Cardiac muscle cell (in vitro differentiated cells and primary cell): ENCODE data around the gene SMYD4. TPM values are rescaled to one million over a fixed set of nuclear protein-coding genes. Genes with fewer than 3 reads are reported as not detected.
"Not testable (repeated sequence)": the region's sequence is repeated elsewhere in the genome, so short reads cannot be mapped to it uniquely, and the experiment has no call there.

Experiments used
- DNase-seq, 2 donors: peaks; one replicate each; pipeline versions ENCODE4 v3.0.0 to v3.0.0-alpha.2; 2010 to 2017; ENCODE audit warnings: low read depth in 1 of 2, low spot score in 1 of 2
- H3K27ac ChIP-seq: fragments of 200-600 bp; sonication (generic); 2 replicates; pipeline ENCODE4 v1.5.1; 2016
- H3K27me3 ChIP-seq: fragments of 200-600 bp; sonication (generic); 2 replicates; pipeline ENCODE4 v1.6.0; 2016; ENCODE audit warnings: control low read depth
- H3K36me3 ChIP-seq: fragments of 200-600 bp; sonication (generic); 2 replicates; pipeline ENCODE4 v1.5.1; 2016; ENCODE audit warnings: control low read depth
- H3K4me1 ChIP-seq: fragments of 200-600 bp; sonication (generic); 2 replicates; pipeline ENCODE4 v1.8.1; 2017; ENCODE audit warnings: low read depth, mild to moderate bottlenecking, mixed run types
- H3K4me3 ChIP-seq: fragments of 200-600 bp; sonication (generic); 2 replicates; pipeline ENCODE4 v1.5.1; 2016; ENCODE audit warnings: mild to moderate bottlenecking
- H3K9me3 ChIP-seq: fragments of 200-600 bp; sonication (generic); 2 replicates; pipeline ENCODE4 v1.5.1; 2017; ENCODE audit warnings: low read depth, mild to moderate bottlenecking, control low read depth
- polyA plus RNA-seq: library from polyadenylated mRNA; unstranded; fragments of >200 nt; fragmentation: Nextera tagmentation; extraction: Ambion mirVana; gene quantifications from 2 replicates; pipeline ENCODE4 v1.2.1, GENCODE V29; 2016
- total RNA-seq: library from RNA; depleted of rRNA; stranded (reverse); fragments of >200 nt; gene quantifications from 2 replicates; pipeline ENCODE4 v1.2.3, GENCODE V29; 2016
- TF ChIP-seq, protein P1 (sequence below): IDR thresholded peaks from 2 replicates; pipeline ENCODE4 v1.5.1; 2012; ENCODE audit warnings: low read depth, mild to moderate bottlenecking, low read length

SMYD4 gene
- total and polyA plus RNA-seq, 2 experiments from 2014 or later: 19.2 to 24.2 TPM

DNA sequence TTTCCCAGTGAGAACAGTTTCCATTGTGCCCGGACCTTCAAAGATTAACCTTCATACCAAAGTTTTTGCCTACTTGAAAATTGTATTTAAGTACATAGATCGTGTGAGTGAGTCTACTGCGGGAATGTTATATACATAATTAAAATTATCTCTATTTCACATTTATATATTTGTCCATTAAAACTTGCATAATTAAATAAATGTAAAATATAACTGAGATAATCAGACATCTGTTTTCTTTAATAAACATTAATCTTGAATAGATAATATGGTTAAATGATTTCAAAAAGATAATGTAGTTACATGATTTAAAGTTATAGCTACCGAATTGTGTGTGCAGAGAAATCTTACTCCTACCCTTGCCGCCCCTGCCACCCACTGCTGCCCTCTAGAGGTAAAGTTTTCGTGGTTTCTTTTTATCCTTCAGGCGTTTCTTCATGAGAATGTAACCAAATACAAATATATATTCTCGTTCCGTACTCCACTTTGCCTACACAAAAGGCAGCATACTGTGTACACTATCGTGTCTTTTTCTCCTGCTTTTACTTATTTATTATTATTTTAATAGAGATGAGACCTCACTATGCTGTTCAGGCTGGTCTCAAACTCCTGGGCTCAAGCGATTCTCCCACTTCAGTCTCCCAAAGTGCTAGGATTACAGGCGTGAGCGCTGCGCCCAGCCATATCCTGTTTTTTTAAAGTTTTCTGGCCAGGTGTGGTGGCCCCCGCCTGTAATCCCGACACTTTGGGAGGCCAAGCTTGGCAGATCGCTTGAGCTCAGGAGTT lies 35.7 kb upstream of the SMYD4 start:
- H3K9me3 ChIP-seq: no peaks in the 10 kb centered on the region
- no peak overlapping the region for H3K4me3 ChIP-seq
- peak; percentile 36 to 49 for DNase-seq
- no peaks in the 10 kb centered on the region for H3K27me3 ChIP-seq
- no peak overlapping the region for H3K27ac ChIP-seq
- H3K36me3 ChIP-seq: peaks cover 1% of the 10 kb centered on the region
- TF ChIP-seq, protein P1, sequence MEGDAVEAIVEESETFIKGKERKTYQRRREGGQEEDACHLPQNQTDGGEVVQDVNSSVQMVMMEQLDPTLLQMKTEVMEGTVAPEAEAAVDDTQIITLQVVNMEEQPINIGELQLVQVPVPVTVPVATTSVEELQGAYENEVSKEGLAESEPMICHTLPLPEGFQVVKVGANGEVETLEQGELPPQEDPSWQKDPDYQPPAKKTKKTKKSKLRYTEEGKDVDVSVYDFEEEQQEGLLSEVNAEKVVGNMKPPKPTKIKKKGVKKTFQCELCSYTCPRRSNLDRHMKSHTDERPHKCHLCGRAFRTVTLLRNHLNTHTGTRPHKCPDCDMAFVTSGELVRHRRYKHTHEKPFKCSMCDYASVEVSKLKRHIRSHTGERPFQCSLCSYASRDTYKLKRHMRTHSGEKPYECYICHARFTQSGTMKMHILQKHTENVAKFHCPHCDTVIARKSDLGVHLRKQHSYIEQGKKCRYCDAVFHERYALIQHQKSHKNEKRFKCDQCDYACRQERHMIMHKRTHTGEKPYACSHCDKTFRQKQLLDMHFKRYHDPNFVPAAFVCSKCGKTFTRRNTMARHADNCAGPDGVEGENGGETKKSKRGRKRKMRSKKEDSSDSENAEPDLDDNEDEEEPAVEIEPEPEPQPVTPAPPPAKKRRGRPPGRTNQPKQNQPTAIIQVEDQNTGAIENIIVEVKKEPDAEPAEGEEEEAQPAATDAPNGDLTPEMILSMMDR: peak; percentile 59
- H3K4me1 ChIP-seq: no peaks in the 10 kb centered on the region

DNA sequence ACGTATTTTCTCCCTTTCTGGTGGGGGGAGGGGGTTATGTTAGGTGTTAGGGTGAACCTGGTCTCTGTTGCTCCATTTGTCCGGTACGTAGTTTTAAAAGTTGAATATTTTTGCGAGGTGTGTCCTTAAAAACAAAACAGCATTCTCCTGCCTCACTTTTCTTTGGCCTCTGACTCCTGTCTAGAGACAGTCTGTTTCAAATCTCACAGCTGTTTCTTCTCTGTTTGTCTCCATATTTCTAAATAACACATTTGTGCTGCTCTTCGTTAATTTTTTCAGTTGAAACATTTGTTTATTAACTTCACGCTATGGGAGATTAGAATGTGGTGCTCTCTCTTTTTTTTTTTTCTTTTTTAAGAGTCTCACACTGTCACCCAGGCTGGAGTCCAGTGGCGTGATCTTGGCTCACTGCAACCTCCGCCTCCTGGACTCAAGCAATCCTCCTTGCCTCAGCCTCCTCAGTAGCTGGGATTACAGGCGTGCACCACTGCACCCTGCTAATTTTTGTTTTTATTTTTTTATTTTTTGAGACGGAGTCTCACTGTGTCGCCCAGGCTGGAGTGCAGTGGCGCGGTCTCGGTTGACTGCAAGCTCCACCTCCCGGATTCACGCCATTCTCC lies 31.8 kb upstream of the SMYD4 start:
- peaks cover 4% of the 10 kb centered on the region for H3K36me3 ChIP-seq
- no peak overlapping the region for H3K4me3 ChIP-seq
- no peaks in the 10 kb centered on the region for H3K9me3 ChIP-seq
- TF ChIP-seq, protein P1: no peak
- no peaks in the 10 kb centered on the region for H3K27me3 ChIP-seq
- no peak overlapping the region for H3K27ac ChIP-seq
- no peaks in the 10 kb centered on the region for H3K4me1 ChIP-seq
- no peak for DNase-seq

DNA sequence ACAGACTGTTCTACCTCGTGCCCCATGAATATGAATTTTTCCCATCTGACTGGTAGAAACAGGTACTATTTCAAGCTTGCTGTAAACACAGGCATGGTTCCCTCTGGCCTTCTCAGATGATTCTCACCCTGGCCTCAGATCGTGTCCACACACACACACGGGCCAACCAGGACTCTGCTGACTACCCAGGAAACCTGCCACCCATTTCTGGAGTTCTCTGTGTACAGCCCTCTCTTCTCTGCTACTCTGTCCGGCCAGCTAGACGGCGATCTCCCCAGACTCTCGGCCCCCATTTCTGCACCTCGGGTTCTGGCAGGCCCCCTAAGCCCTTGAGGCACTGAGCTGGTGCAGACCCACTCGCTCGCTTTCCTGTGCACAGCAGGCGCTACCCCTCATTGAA lies 31.3 kb upstream of the SMYD4 start:
- Histone ChIP-seq H3K4me3 (no peak overlapping the region), H3K36me3 (peaks cover 4% of the 10 kb centered on the region), H3K27me3 (no peaks in the 10 kb centered on the region), H3K4me1 (no peaks in the 10 kb centered on the region), H3K9me3 (no peaks in the 10 kb centered on the region), H3K27ac (no peak overlapping the region)
- DNase-seq: no peak
- TF ChIP-seq, protein P1: no peak

DNA sequence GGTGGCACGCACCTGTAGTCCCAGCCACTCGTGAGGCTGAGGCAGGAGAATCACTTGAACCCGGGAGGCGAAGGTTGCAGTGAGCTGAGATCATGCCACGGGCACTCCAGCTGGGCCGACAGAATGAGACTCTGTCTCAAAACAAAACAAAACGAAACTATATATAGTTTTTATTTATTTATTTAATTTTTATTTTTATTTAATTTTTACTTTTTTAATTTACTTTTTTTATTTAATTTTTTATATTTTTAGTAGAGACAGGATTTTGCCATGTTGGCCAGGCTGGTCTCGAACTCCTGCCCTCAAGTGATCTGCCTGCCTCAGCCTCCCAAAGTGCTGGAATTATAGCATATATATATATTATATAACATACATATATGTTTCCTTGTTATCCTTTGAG lies 26.8 kb upstream of the SMYD4 start:
- not testable (repeated sequence) for H3K27me3 ChIP-seq, H3K27ac ChIP-seq, DNase-seq, H3K4me3 ChIP-seq, H3K4me1 ChIP-seq, H3K9me3 ChIP-seq
- H3K36me3 ChIP-seq: peaks cover 17% of the 10 kb centered on the region

DNA sequence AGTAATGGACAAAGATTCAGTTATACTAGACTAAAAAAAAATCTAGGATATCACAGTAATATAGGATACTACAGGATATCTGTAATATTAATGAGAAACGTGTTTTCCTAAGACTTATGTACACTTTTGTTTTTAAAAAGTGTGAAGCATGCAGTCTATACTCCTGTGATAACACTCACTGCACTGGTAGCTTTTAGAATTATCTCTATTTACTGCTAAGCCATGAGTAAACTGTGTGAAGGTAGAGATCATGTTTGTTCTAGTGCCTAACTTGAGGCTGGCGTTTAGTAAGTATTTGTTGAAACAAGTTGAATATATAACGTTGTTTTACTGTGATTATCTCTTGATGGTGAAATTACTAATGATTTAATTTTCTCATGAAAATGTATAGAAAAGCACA lies 24.0 kb upstream of the SMYD4 start:
- Histone ChIP-seq H3K36me3 (peaks cover 12% of the 10 kb centered on the region), H3K27me3 (no peaks in the 10 kb centered on the region), H3K9me3 (no peaks in the 10 kb centered on the region), H3K4me1 (no peaks in the 10 kb centered on the region), H3K27ac (no peak overlapping the region), H3K4me3 (no peak overlapping the region)
- TF ChIP-seq, protein P1: no peak
- DNase-seq: no peak

DNA sequence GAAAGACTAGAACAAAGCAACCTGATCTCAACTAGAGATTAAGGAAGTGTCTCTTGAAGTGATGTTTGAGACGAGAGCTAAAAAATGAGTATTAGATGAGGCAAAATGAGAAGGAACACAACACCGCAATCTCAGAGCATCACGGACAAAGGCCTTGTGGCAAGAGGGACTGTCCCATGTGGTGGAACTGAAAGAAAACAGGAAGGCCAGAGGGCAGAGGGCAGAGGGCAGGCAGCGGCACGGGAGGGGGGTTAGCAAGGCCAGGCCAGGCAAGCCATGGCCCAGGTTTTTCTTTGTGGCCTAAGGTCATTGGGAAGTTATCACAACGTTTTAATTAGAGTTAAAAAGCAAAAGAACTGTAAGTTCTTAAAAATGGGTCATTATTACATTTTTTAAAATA lies 22.6 kb upstream of the SMYD4 start:
- DNase-seq: no peak
- no peak overlapping the region for H3K27ac ChIP-seq
- peaks cover 12% of the 10 kb centered on the region for H3K36me3 ChIP-seq
- TF ChIP-seq, protein P1: no peak
- no peak overlapping the region for H3K4me3 ChIP-seq
- peaks cover 7% of the 10 kb centered on the region for H3K4me1 ChIP-seq
- no peaks in the 10 kb centered on the region for H3K9me3 ChIP-seq
- H3K27me3 ChIP-seq: no peaks in the 10 kb centered on the region
